Thoracic aorta endothelial cell (primary cell): ENCODE measurements around the gene GAB2. TPM values are rescaled to one million over a fixed set of nuclear protein-coding genes. Genes with fewer than 3 reads are reported as not detected.

Source experiments
- total RNA-seq: library from RNA; depleted of rRNA; stranded (reverse); fragments of >200 nt; gene quantifications from 2 replicates; pipeline ENCODE4 v1.2.3, GENCODE V29; 2012

Gene GAB2, protein sequence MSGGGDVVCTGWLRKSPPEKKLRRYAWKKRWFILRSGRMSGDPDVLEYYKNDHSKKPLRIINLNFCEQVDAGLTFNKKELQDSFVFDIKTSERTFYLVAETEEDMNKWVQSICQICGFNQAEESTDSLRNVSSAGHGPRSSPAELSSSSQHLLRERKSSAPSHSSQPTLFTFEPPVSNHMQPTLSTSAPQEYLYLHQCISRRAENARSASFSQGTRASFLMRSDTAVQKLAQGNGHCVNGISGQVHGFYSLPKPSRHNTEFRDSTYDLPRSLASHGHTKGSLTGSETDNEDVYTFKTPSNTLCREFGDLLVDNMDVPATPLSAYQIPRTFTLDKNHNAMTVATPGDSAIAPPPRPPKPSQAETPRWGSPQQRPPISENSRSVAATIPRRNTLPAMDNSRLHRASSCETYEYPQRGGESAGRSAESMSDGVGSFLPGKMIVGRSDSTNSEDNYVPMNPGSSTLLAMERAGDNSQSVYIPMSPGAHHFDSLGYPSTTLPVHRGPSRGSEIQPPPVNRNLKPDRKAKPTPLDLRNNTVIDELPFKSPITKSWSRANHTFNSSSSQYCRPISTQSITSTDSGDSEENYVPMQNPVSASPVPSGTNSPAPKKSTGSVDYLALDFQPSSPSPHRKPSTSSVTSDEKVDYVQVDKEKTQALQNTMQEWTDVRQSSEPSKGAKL
- 32.8 and 33.0 TPM in 2 replicates for total RNA-seq

DNA sequence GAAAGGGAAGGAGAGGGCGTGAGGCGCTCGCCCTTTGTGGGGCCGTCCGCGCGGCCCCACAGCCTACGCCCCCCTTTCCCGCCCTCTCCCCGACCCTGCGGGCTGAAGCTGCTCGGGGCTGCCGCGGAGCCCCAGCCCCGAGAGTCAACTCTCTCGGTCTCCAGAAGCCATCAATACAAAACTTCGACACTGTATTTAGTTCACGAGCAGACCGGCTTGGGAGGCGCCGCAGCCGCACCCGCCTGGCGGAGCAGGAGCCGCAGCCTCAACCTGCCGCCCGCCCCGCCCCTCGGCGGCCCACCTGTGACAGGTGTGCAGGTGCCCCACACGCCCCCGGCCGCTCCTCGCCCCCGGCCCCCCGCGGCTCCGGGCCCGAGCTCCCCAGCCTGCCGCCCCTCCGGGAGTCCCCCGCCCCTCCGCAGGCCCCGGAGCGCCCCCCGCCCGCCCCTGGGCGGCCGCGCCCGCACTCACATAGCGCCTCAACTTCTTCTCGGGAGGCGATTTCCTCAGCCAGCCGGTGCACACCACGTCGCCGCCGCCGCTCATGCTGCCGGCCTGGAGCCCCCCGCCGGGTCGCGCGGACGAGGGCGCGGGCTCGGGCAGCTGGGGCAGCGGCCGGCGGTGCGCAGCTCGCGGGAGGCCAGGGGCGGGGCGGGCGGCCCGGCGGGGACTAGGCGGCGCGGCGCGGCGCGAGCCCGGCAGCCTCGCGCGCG, at the start of gene GAB2:
TSS of gene GAB2 (minus strand) at position 646 of the 713 bp plus-strand sequence. CDS start at position 546, 100 bp downstream.

DNA sequence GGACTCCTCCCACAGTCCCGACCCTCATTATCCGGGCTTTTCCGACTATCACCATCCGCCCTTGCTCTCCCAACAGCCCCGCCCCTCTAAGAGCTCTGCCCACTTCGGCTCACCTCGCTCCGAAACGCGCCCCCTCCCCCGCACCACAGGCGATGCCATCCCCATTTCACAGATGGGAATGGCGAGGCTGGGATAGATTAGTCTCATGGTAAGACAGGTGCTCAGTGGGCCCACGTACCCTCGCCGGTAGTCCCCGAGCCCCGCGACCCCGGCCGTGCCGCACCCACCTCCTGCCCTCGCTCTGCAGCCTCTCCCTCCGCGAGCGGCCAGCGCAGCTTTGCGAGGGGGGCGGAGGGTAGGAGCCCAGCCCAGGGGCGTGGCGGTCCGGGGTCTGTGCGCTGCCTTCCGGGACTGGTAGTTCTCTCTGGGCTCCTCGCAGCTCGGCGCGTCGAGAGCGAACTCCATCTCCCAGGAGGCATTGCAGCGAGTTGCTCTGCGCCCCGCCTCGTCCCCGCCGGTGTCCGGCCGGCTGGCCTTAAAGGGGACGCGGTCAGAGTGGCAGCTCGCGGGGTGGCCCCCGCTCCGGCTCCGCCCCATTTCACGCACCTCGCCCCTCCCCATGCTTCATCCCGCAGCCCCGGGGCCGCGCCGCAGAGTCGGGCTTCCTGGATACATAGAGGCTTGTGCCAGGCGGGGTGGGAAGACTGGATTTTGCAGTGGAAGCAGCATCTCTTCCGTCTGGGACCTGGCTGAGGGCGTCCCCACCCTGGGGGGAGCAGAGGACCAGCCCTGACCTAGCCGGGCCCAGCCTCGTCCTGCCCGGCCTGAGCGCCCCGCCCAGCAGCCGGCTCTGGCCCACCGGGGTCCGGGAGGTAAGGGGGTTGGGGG, 229.1 kb downstream of the GAB2 start, which contains the start of the genes KCTD21 and USP35:
TSS of gene KCTD21 (minus strand) at position 341 of the 888 bp plus-strand sequence. CDS start 14,072 bp downstream, outside the sequence.
TSS of gene USP35 (plus strand) at position 634 of the 888 bp plus-strand sequence. CDS start 7,327 bp downstream, outside the sequence.

Other genes with a start within 250 kb of the GAB2 start
- 7.8 and 8.0 TPM in 2 replicates for gene KCTD21, start 229.2 kb downstream of the GAB2 start, total RNA-seq
- 6.6 and 8.9 TPM in 2 replicates for gene USP35, start 228.9 kb downstream of the GAB2 start, total RNA-seq
- 20.2 and 22.6 TPM in 2 replicates for gene NARS2, start 157.0 kb upstream of the GAB2 start, total RNA-seq